Measurements from ENCODE around the gene LRRC7.

GRCh38 chr1:69998847-69999246 is 431.1 kb downstream of the LRRC7 start:
- TF ChIP-seq CTCF (IDR thresholded peaks at IDR 0.05) (no peak), POLR2A (IDR thresholded peaks at IDR 0.05) (no peak)

Data from prostate gland (tissue), 2 donors.